Astrocyte (in vitro differentiated cells and primary cell): Measurements from ENCODE around the gene LIN37. TPM values are rescaled to one million over a fixed set of nuclear protein-coding genes. Genes with fewer than 3 reads are reported as not detected.
A peak's percentile ranks its signal among the peaks of the same experiment; 100 is the strongest.

Experiments used
- DNase-seq: peaks from one replicate; pipeline ENCODE4 v3.0.0-alpha.2; 2010; ENCODE audit warnings: low read depth
- FAIRE-seq: peaks from 2 replicates; lab custom pipeline; 2011; peaks lifted over from hg19 to GRCh38; lab: Jason Lieb, UNC
- H2AFZ ChIP-seq: 2 replicates; pipeline ENCODE4 v1.6.0; 2012; ENCODE audit warnings: low read depth, low read length, inconsistent platforms
- H3K27ac ChIP-seq: 2 replicates; pipeline ENCODE4 v1.5.1; 2011; ENCODE audit warnings: low read depth, low read length, inconsistent platforms
- H3K27me3 ChIP-seq: 2 replicates; pipeline ENCODE4 v1.6.0; 2011; ENCODE audit warnings: low read length, inconsistent platforms; ENCODE audit not compliant: insufficient read depth
- H3K36me3 ChIP-seq: 2 replicates; pipeline ENCODE4 v1.5.1; 2011; ENCODE audit warnings: low read length, inconsistent platforms; ENCODE audit not compliant: insufficient read depth
- H3K4me1 ChIP-seq: 2 replicates; pipeline ENCODE4 v1.5.1; 2011; ENCODE audit warnings: low read length, inconsistent platforms; ENCODE audit not compliant: insufficient read depth
- H3K4me2 ChIP-seq: 2 replicates; pipeline ENCODE4 v1.6.0; 2012; ENCODE audit warnings: low read length, inconsistent platforms
- H3K4me3 ChIP-seq: 2 replicates; pipeline ENCODE4 v1.5.1; 2011; ENCODE audit warnings: low read depth, mild to moderate bottlenecking, low read length, inconsistent platforms; ENCODE audit not compliant: insufficient read depth
- H3K79me2 ChIP-seq: 2 replicates; pipeline ENCODE4 v1.6.0; 2012; ENCODE audit warnings: mild to moderate bottlenecking, low read length, inconsistent platforms; ENCODE audit not compliant: insufficient read depth
- H3K9ac ChIP-seq: 2 replicates; pipeline ENCODE4 v1.6.0; 2012; ENCODE audit warnings: mild to moderate bottlenecking, low read length, inconsistent platforms
- H3K9me3 ChIP-seq: 2 replicates; pipeline ENCODE4 v1.5.1; 2012; ENCODE audit warnings: low read depth, mild to moderate bottlenecking, low read length, inconsistent platforms; ENCODE audit not compliant: insufficient read depth
- H4K20me1 ChIP-seq: 2 replicates; pipeline ENCODE4 v1.6.0; 2012; ENCODE audit warnings: low read length, inconsistent platforms; ENCODE audit not compliant: insufficient read depth
- H3K27ac Mint-ChIP-seq: one replicate; pipeline ENCODE4 v1.8.0; 2021; ENCODE audit warnings: mild to moderate bottlenecking, mixed read lengths; ENCODE audit not compliant: unreplicated experiment
- H3K27me3 Mint-ChIP-seq: one replicate; pipeline ENCODE4 v1.8.0; 2021; ENCODE audit warnings: low read depth, mixed read lengths; ENCODE audit not compliant: unreplicated experiment
- H3K36me3 Mint-ChIP-seq: one replicate; pipeline ENCODE4 v1.8.0; 2021; ENCODE audit warnings: low read depth, mixed read lengths; ENCODE audit not compliant: unreplicated experiment
- H3K4me1 Mint-ChIP-seq: one replicate; pipeline ENCODE4 v1.8.0; 2021; ENCODE audit warnings: low read depth, mixed read lengths; ENCODE audit not compliant: unreplicated experiment
- H3K4me3 Mint-ChIP-seq: one replicate; pipeline ENCODE4 v1.8.0; 2021; ENCODE audit warnings: mild to moderate bottlenecking, moderate library complexity, mixed read lengths; ENCODE audit not compliant: unreplicated experiment
- H3K9me3 Mint-ChIP-seq: one replicate; pipeline ENCODE4 v1.8.0; 2021; ENCODE audit warnings: mild to moderate bottlenecking, mixed read lengths; ENCODE audit not compliant: unreplicated experiment
- CTCF ChIP-seq: IDR thresholded peaks from 2 replicates; pipeline ENCODE4 v1.5.1; 2011; ENCODE audit warnings: low read depth, mild to moderate bottlenecking, inconsistent platforms, low read length, moderate library complexity; ENCODE audit not compliant: insufficient read depth
- EZH2 ChIP-seq: IDR thresholded peaks from 2 replicates; pipeline ENCODE4 v1.6.1; 2012; ENCODE audit warnings: mild to moderate bottlenecking, low read length, inconsistent platforms; ENCODE audit not compliant: insufficient read depth
- total RNA-seq: library from RNA; stranded (reverse); gene quantifications from 2 replicates; pipeline ENCODE4 v1.2.1, GENCODE V29; 2021

Gene LIN37
- total RNA-seq, 1 donor from 2014 or later, result 15.6 TPM

GRCh38 chr19:35738887-35739229, 9.5 kb upstream of the LIN37 start:
- no peaks in the 10 kb centered on the region for H3K4me1 Mint-ChIP-seq
- FAIRE-seq, result no peak
- DNase-seq, result no peak

GRCh38 chr19:35739275-35740107, 8.9 kb upstream of the LIN37 start:
- FAIRE-seq, result no peak
- Histone ChIP-seq H3K4me1 (peaks cover 5% of the 10 kb centered on the region), H3K27me3 (no peaks in the 10 kb centered on the region), H2AFZ (no peak overlapping the region), H3K9me3 (no peaks in the 10 kb centered on the region), H3K36me3 (peaks cover 8% of the 10 kb centered on the region), H3K79me2 (no peaks in the 10 kb centered on the region), H3K9ac (peak overlapping the region; percentile 66), H3K27ac (no peak overlapping the region), H4K20me1 (peaks cover 24% of the 10 kb centered on the region), H3K4me3 (peak overlapping the region; percentile 67), H3K4me2 (peak overlapping the region; percentile 100)
- no peak for DNase-seq
- Mint-ChIP-seq H3K9me3 (no peaks in the 10 kb centered on the region), H3K27ac (no peak overlapping the region), H3K36me3 (peaks cover 9% of the 10 kb centered on the region), H3K4me3 (peak overlapping the region; percentile 54), H3K4me1 (no peaks in the 10 kb centered on the region), H3K27me3 (no peaks in the 10 kb centered on the region)
- TF ChIP-seq CTCF (no peak), EZH2 (no peak)

More at GRCh38 chr19:35738887-35739229, 9.5 kb upstream of the LIN37 start:
- Histone ChIP-seq H3K9me3 (no peaks in the 10 kb centered on the region), H3K4me1 (peaks cover 5% of the 10 kb centered on the region), H3K36me3 (peaks cover 8% of the 10 kb centered on the region), H3K79me2 (no peaks in the 10 kb centered on the region), H3K27me3 (no peaks in the 10 kb centered on the region), H3K27ac (no peak overlapping the region), H2AFZ (no peak overlapping the region), H3K4me3 (no peak overlapping the region), H4K20me1 (peaks cover 31% of the 10 kb centered on the region), H3K9ac (no peak overlapping the region), H3K4me2 (no peak overlapping the region)
- no peak overlapping the region for H3K4me3 Mint-ChIP-seq
- H3K27ac Mint-ChIP-seq, result no peak overlapping the region
- TF ChIP-seq EZH2 (no peak), CTCF (no peak)
- H3K9me3 Mint-ChIP-seq, result no peaks in the 10 kb centered on the region
- H3K36me3 Mint-ChIP-seq, result peaks cover 14% of the 10 kb centered on the region
- H3K27me3 Mint-ChIP-seq, result no peaks in the 10 kb centered on the region

GRCh38 chr19:35740108-35740422, 8.3 kb upstream of the LIN37 start:
- H3K27ac Mint-ChIP-seq, result no peak overlapping the region

More at GRCh38 chr19:35740108-35740422, 8.3 kb upstream of the LIN37 start:
- Mint-ChIP-seq H3K36me3 (peaks cover 8% of the 10 kb centered on the region), H3K9me3 (no peaks in the 10 kb centered on the region), H3K27me3 (no peaks in the 10 kb centered on the region), H3K4me1 (no peaks in the 10 kb centered on the region), H3K4me3 (peak overlapping the region; percentile 82)
- FAIRE-seq, result no peak
- H3K79me2 ChIP-seq, result no peaks in the 10 kb centered on the region
- no peaks in the 10 kb centered on the region for H3K9me3 ChIP-seq
- H2AFZ ChIP-seq, result peak overlapping the region; percentile 66
- peak overlapping the region; percentile 66 for H3K9ac ChIP-seq
- peak overlapping the region; percentile 100 for H3K4me2 ChIP-seq
- DNase-seq, result no peak
- peaks cover 8% of the 10 kb centered on the region for H3K36me3 ChIP-seq
- peaks cover 19% of the 10 kb centered on the region for H4K20me1 ChIP-seq
- H3K27ac ChIP-seq, result no peak overlapping the region
- no peaks in the 10 kb centered on the region for H3K27me3 ChIP-seq
- TF ChIP-seq EZH2 (no peak), CTCF (no peak)
- H3K4me3 ChIP-seq, result peak overlapping the region; percentile 67
- H3K4me1 ChIP-seq, result peaks cover 5% of the 10 kb centered on the region
